ENCODE data around the gene PAX7.

The PAX7 gene

GRCh38 chr1:18619467-18619835 lies 11.2 kb upstream of the PAX7 start:
- no peak for DNase-seq

GRCh38 chr1:18628511-18628910 lies 2.1 kb upstream of the PAX7 start:
- DNase-seq: no peak

- peak; percentile 61 for DNase-seq
These were observed 761 bp upstream of the PAX7 start for GRCh38 chr1:18629659-18630510.

GRCh38 chr1:18631496-18632217 lies 1.0 kb downstream of the PAX7 start:
- peak; percentile 75 for DNase-seq

- DNase-seq: peak; percentile 64
These were observed 1.6 kb downstream of the PAX7 start for GRCh38 chr1:18632218-18632588.

GRCh38 chr1:18632783-18633421 lies 2.3 kb downstream of the PAX7 start:
- DNase-seq: peak; percentile 84

- peak; percentile 75 for DNase-seq
These were observed 2.9 kb downstream of the PAX7 start for GRCh38 chr1:18633422-18634155.

- DNase-seq: no peak
These were observed 3.6 kb downstream of the PAX7 start for GRCh38 chr1:18634276-18634675.

GRCh38 chr1:18635070-18635577 lies 4.5 kb downstream of the PAX7 start:
- DNase-seq: no peak

- DNase-seq: no peak
These were observed 5.4 kb downstream of the PAX7 start for GRCh38 chr1:18635891-18636595.

GRCh38 chr1:18636596-18637508 lies 6.2 kb downstream of the PAX7 start:
- peak; percentile 70 for DNase-seq

- peak; percentile 70 for DNase-seq
These were observed 6.9 kb downstream of the PAX7 start for GRCh38 chr1:18637511-18637960.

- peak; percentile 40 for DNase-seq
These were observed 7.6 kb downstream of the PAX7 start for GRCh38 chr1:18637962-18638834.

GRCh38 chr1:18638835-18639364 lies 8.3 kb downstream of the PAX7 start:
- no peak for DNase-seq

GRCh38 chr1:18639368-18640055 lies 8.9 kb downstream of the PAX7 start:
- no peak for DNase-seq

GRCh38 chr1:18640228-18641004 lies 9.8 kb downstream of the PAX7 start:
- peak; percentile 69 for DNase-seq

GRCh38 chr1:18641005-18641941 lies 10.6 kb downstream of the PAX7 start:
- DNase-seq: peak; percentile 74
